GM12878 (cell line): Measurements from ENCODE around the gene CEP128. TPM values are rescaled to one million over a fixed set of nuclear protein-coding genes. Genes with fewer than 3 reads are reported as not detected.

Experiments used
- CHD1 ChIP-seq: IDR thresholded peaks from 2 replicates; pipeline ENCODE4 v1.6.1; 2012; ENCODE audit warnings: low read depth, low read length, improper control_type of control experiment
- EGR1 ChIP-seq, 2 experiments: IDR thresholded peaks; 1 replicate in 1 of 2; 2 replicates in 1 of 2; pipeline ENCODE4 v1.6.1; 2011 to 2012; ENCODE audit warnings: low read depth in 2 of 2, low read length in 2 of 2, borderline replicate concordance in 1 of 2, mild to moderate bottlenecking in 1 of 2, moderate library complexity in 1 of 2
- JUNB ChIP-seq: IDR thresholded peaks from 2 replicates; pipeline ENCODE4 v1.6.1; 2016; ENCODE audit warnings: antibody characterized with exemption, mild to moderate bottlenecking
- KAT2A ChIP-seq: conservative IDR thresholded peaks from 2 replicates; pipeline ENCODE4 v1.6.1; 2011; ENCODE audit warnings: low read depth, low read length; ENCODE audit not compliant: control insufficient read depth
- MYB ChIP-seq: fragments of 150-350 bp; IDR thresholded peaks from 2 replicates; pipeline ENCODE4 v1.6.1; 2014; ENCODE audit warnings: mild to moderate bottlenecking, low read depth, low read length, borderline replicate concordance
- NFXL1 ChIP-seq: fragments of 450-650 bp; IDR thresholded peaks from 2 replicates; pipeline ENCODE4 v1.6.1; 2017; ENCODE audit warnings: antibody characterized with exemption, mild to moderate bottlenecking, borderline replicate concordance
- NRF1 ChIP-seq: conservative IDR thresholded peaks from 2 replicates; pipeline ENCODE4 v1.6.1; 2011; ENCODE audit warnings: mild to moderate bottlenecking, low read depth, low read length, improper control_type of control experiment
- PAX8 ChIP-seq: fragments of 450-650 bp; IDR thresholded peaks from 2 replicates; pipeline ENCODE4 v1.6.1; 2017; ENCODE audit warnings: mild to moderate bottlenecking, moderate library complexity
- ZNF274 ChIP-seq: IDR thresholded peaks from one replicate; pipeline ENCODE4 v1.8.0; 2011; ENCODE audit not compliant: insufficient read length, insufficient read depth
- polyA plus RNA-seq, 11 experiments: library from polyadenylated mRNA; depleted of rRNA in 4 of 11; unstranded in 6 of 11; stranded (reverse) in 5 of 11; fragments of >200 nt; fragmentation: Nextera tagmentation in 4 of 11; fragmentation: Illumina TruSeq in 1 of 11; extraction: Ambion mirVana in 4 of 11; extraction: Trizol in 1 of 11; gene quantifications; 1 replicate in 1 of 11; 2 replicates in 10 of 11; pipeline versions ENCODE4 v1.2.1 to v1.2.3, GENCODE V29; 2011 to 2016; ENCODE audit warnings: inconsistent platforms in 2 of 11, missing spikeins in 2 of 11, low read depth in 1 of 11
- total RNA-seq, 4 experiments: library from RNA; depleted of rRNA in 3 of 4; stranded (reverse); fragments of >200 nt in 3 of 4; fragmentation: Illumina TruSeq in 1 of 4; extraction: Trizol in 1 of 4; gene quantifications; 2 replicates each; pipeline versions ENCODE4 v1.2.1 to v1.2.3, GENCODE V29; 2013 to 2021
- TF ChIP-seq, protein P1 (sequence below): fragments of 450-650 bp; conservative IDR thresholded peaks from 2 replicates; pipeline ENCODE4 v1.6.1; 2017; ENCODE audit warnings: mild to moderate bottlenecking, moderate library complexity
- TF ChIP-seq, protein P2 (sequence below): IDR thresholded peaks from 2 replicates; pipeline ENCODE4 v1.6.1; 2012; ENCODE audit warnings: low read depth, low read length, improper control_type of control experiment
- TF ChIP-seq, protein P3 (sequence below): fragments of 450-650 bp; IDR thresholded peaks from 2 replicates; pipeline ENCODE4 v1.6.1; 2017; ENCODE audit warnings: low read depth, mild to moderate bottlenecking, moderate library complexity

CEP128 gene
- total and polyA plus RNA-seq, 10 of the 15 experiments (the other 5 are each of a cell fraction or from before 2014, with no cell fraction given) = 1.1 to 6.7 (median 3.4) TPM

DNA sequence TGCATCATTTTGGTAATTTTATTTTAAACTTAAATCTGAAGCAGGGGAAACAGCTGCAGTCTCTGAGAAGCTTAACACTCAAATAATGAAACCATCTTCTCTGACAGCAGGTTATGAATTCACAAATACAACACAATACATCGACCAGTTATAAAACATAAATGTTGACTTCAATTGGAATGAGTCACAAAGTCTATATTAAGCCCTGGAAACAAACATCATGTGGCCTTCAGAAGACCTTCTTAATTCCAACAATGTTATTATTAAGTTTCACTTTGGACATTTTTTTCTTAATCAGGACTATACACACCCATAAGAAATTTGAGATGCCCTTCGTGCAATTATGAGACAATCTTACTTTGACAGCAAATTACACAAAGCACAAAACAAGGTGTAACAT, 68.9 kb downstream of the CEP128 start (continued):
- TF ChIP-seq, protein P1, sequence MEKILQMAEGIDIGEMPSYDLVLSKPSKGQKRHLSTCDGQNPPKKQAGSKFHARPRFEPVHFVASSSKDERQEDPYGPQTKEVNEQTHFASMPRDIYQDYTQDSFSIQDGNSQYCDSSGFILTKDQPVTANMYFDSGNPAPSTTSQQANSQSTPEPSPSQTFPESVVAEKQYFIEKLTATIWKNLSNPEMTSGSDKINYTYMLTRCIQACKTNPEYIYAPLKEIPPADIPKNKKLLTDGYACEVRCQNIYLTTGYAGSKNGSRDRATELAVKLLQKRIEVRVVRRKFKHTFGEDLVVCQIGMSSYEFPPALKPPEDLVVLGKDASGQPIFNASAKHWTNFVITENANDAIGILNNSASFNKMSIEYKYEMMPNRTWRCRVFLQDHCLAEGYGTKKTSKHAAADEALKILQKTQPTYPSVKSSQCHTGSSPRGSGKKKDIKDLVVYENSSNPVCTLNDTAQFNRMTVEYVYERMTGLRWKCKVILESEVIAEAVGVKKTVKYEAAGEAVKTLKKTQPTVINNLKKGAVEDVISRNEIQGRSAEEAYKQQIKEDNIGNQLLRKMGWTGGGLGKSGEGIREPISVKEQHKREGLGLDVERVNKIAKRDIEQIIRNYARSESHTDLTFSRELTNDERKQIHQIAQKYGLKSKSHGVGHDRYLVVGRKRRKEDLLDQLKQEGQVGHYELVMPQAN = no peak
- TF ChIP-seq JUNB (no peak), PAX8 (no peak), NRF1 (no peak), CHD1 (no peak), KAT2A (no peak), MYB (no peak), ZNF274 (no peak), NFXL1 (no peak), EGR1 (IDR thresholded peaks at IDR 0.05; ENCODE audit: borderline replicate concordance in 1 of 2, low read depth in 2 of 2, low read length in 2 of 2) (no peak)
- TF ChIP-seq, protein P2, sequence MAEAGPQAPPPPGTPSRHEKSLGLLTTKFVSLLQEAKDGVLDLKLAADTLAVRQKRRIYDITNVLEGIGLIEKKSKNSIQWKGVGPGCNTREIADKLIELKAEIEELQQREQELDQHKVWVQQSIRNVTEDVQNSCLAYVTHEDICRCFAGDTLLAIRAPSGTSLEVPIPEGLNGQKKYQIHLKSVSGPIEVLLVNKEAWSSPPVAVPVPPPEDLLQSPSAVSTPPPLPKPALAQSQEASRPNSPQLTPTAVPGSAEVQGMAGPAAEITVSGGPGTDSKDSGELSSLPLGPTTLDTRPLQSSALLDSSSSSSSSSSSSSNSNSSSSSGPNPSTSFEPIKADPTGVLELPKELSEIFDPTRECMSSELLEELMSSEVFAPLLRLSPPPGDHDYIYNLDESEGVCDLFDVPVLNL = no peak
- TF ChIP-seq, protein P3, sequence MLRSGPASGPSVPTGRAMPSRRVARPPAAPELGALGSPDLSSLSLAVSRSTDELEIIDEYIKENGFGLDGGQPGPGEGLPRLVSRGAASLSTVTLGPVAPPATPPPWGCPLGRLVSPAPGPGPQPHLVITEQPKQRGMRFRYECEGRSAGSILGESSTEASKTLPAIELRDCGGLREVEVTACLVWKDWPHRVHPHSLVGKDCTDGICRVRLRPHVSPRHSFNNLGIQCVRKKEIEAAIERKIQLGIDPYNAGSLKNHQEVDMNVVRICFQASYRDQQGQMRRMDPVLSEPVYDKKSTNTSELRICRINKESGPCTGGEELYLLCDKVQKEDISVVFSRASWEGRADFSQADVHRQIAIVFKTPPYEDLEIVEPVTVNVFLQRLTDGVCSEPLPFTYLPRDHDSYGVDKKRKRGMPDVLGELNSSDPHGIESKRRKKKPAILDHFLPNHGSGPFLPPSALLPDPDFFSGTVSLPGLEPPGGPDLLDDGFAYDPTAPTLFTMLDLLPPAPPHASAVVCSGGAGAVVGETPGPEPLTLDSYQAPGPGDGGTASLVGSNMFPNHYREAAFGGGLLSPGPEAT = no peak
